HG02678 (cell line): ENCODE measurements around the gene FHL3.
A peak's percentile ranks its signal among the peaks of the same experiment; 100 is the strongest.

Experiments
- ATAC-seq: cut with Tn5 transposase; IDR thresholded peaks from one replicate; pipeline ENCODE4 v1.9.1; 2021; ENCODE audit warnings: mild to moderate bottlenecking, moderate library complexity; ENCODE audit not compliant: unreplicated experiment

The FHL3 gene

GRCh38 chr1:38014724-38015424 lies 9.6 kb upstream of the FHL3 start:
- no peak for ATAC-seq

GRCh38 chr1:38014171-38014570 lies 8.9 kb upstream of the FHL3 start:
- ATAC-seq = no peak

- no peak for ATAC-seq
Observed at GRCh38 chr1:38013227-38013622, 7.9 kb upstream of the FHL3 start.

GRCh38 chr1:38012363-38013226 lies 7.3 kb upstream of the FHL3 start, which contains the start of gene UTP11:
Gene UTP11, plus strand, starts transcription at chr1:38012734. Its CDS starts 69 bp downstream, at chr1:38012803.
- peak; percentile 95 for ATAC-seq

GRCh38 chr1:38009841-38010180 lies 4.5 kb upstream of the FHL3 start:
- no peak for ATAC-seq

DNA sequence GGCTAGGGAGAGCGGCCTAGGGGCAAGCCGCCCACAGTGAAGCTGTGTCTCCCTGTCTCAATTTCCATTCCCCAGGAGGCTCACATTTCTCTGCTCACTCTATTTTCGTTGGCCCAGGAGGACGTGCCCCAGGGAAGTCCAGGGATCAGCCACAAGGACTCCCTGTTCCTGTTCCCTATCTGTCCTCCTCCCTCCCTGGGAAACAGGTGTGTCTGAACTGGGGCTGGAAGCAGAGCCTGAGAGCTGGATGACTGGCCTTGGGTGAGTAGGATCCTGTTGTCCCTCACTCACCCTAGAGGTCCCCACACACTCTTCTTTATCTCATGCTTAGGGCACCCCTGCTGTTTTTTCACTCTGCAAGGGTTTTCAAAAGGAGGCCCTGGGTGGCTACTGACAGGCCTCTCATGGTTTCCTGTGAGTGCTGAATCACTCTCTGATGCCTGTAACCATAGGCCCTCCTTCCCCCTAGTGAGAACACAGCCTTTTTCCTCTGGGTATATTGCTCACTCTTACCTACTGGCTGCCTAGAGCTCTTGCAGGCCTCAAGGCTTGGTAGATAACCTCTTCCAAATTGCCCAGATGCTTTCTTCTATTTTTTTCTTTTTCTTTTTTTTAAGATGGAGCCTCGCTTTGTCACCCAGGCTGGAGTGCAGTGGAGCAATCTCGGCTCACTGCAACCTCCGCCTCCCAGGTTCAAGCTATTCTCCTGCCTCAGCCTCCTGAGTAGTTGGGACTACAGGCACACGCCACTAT lies 4.0 kb upstream of the FHL3 start:
- ATAC-seq = no peak

DNA sequence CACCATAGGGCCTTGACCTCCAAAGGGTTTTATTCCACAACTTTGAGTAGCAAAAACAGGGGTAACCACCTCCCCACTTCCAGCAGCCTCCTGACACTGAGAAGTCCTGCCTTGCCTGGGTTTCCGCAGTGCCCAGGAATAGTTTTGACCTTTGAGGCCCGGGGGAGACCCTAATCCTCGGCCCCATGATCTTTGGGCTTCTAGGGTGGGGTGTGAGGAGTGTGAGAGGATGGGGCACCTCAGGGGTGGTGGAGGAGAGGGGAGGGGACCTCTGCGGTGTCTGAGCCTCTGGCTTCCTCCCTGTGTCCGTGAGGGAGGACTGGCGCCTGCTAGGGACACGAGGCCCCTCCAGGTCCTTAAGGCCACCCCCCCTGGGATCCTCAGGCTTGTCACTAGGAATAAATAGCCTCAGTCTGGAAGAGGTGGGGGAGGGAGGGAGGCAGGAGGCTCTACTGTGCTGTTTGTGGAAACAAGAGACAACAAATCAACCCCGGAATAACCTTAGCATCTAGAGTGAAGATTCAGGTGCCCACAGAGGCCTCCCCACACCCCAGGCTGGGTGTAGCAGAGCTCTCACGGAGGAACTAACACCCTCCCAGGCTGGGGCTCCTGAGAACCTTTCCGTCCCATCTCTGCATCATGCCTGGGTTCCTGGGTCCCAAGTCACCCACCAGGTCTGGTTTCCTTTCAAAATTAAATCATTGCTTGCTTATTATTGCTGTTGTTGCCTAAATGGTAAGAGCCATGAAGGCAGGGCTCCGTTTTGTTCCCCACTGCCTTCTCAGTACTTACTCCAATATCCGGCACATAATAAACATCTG lies 904 bp upstream of the FHL3 start:
- ATAC-seq = no peak

GRCh38 chr1:38004284-38005108 lies 818 bp downstream of the FHL3 start:
- no peak for ATAC-seq

DNA sequence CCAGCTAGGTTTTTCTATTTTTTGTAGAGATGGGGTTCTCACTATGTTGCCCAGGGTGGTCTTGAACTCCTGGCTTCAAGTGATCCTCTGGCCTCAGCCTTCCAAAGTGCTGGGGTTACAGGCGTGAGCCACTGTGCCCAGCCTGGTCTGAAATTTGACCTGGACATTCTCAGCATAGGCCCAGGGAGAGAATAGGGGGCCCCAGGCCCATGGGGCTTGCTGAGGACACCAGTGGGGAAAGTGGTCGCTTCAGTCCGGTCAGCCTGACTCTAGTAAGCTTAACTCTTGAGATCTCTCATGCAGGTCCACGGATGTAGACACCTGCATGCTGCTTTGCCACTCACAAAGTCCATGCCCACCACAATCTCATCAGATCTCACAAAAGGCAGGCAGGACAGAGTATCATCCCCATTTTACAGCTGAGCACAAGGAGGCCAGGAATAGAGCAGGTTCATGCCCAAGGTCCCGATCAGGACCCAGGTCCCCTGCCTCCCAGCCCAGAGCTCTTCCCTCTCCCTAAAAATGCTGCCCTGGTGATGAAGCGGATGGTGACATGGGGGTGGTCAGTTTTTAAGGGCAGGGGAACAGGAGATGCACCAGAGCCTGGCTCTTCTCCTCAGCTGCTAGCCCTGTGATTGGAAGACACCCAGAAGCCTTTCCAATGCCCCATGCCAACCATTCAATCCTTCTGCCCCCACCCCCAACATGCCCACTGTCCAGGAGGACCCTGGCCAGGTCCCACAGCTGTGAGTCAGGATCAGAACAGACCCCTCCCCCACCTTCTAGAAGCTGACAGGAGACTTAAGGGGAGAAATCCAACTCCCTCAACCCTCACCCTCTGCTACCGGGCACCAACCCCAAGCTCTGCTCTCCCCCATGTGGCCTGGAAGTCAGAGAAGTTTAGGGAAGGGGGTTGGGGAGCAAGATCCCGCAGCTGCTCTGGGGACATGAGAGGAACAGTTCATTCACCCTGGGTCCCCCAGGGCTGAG lies 1.8 kb downstream of the FHL3 start:
- no peak for ATAC-seq

- no peak for ATAC-seq
Observed at GRCh38 chr1:38000529-38001455, 4.5 kb downstream of the FHL3 start.

DNA sequence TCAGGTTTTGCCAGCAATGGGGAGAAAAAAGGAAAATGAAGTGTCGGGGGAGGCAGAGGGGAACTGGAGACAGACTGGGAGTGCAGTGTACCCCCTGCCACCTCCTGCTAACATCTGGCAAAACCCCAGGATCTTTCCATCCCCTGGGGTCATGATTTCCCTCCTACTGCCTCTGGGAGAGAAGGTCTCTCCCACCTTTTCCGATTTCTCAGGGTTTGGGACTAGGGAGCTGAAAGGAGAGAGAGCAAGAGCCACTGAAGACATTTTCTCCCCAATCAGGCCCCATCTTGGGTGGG lies 5.1 kb downstream of the FHL3 start:
- no peak for ATAC-seq

GRCh38 chr1:37999430-38000232 lies 5.7 kb downstream of the FHL3 start:
- ATAC-seq = no peak

- ATAC-seq = no peak
Observed at GRCh38 chr1:37998913-37999429, 6.3 kb downstream of the FHL3 start.

DNA sequence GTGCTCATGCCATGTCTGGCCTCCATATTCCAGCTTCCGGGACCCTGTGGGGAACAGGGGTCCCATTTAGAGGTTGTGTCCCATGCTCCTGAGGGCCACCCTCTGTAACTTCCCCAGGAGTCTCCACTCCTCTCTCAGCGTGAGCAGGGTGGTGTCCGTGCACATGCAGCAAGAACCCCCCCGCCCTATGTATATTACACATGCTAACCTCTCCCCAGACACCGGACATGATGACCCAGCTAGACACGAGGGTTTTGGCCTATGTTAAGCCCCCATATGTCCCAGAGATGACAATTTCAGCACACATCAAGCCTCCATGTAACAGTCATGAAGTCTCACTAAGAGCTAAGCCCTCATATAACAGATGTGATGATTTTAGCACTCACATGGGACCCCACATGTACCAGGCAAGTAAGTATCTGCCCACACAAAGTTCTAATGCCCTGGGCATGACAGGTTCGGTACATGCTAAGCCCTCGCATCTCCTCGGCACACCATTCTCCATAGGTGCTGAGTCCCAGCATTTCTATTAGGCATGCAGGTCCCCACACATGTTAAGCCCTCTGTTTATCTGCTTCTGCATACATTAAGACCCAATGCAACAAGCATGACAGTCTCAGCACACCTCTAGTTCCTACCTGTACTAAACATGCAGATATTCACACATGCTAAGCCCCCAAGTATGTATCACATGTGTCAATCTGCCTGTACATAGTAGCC lies 7.1 kb downstream of the FHL3 start:
- ATAC-seq = no peak

GRCh38 chr1:37997256-37998088 lies 7.8 kb downstream of the FHL3 start:
- ATAC-seq = no peak
